ENCODE measurements around the gene FLOT1.

- TF ChIP-seq CTCF (IDR thresholded peaks at IDR 0.05) (no peak), EZH2 (IDR thresholded peaks at IDR 0.05; ENCODE audit: borderline replicate concordance, insufficient read depth, low read depth, low read length, poor library complexity, severe bottlenecking) (no peak)
Measured at GRCh38 chr6:30750379-30750668, 7.8 kb upstream of the FLOT1 start.

All from B cell (primary cell).